ENCODE measurements around the gene S1PR1.

- no peak for TF ChIP-seq POLR2A (IDR thresholded peaks at IDR 0.05)
- no peak for TF ChIP-seq CTCF (IDR thresholded peaks at IDR 0.05 in 4 of 5, conservative IDR thresholded peaks at IDR 0.05 in 1 of 5)
Observed at GRCh38 chr1:101198842-101199636, 37.8 kb upstream of the S1PR1 start.

All from gastrocnemius medialis (tissue), 4 donors.